Superior temporal gyrus (tissue), 1 donor: ENCODE measurements around the gene TUBG1.
"Not testable (repeated sequence)": the region's sequence is repeated elsewhere in the genome, so short reads cannot be mapped to it uniquely, and the experiment has no call there.

Source experiments
- DNase-seq: peaks from one replicate; pipeline ENCODE4 v3.0.0-alpha.2; 2016; ENCODE audit errors: extremely low spot score

TUBG1 gene

DNA sequence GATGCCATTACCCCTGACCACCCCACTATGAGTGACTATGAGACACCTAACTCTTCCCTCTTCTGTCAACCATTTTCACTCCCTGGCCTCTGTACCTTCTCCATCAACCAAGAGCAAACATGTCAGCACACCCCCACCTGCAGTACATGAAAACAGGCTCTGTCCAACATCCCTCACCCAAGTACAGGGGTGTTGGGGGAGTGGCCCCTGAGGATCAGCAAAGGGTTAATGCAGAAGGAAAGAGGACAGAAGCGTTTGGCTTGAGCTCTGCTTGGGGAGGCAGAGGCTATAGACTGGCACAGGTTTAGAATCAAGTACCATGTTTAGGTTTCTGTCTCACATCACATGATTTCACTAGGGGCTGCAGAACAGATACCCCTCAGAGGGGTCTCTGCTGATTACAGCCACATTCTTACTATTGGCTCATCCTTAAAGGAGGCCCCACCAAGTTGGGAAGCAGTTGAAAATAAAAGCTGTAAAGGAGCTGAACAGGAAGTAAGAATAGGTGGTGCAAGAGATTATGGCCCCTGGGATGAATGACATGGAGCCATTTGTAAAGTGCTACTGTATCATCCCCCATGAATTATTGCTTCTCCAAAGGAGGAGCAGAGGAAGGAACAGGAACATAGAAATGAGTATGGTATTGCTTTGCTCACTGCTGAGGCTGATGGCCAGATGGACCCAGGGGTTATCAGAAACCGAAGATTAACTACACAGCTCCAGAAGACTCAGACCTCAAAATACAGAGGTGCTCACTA, 29.5 kb upstream of the TUBG1 start:
- no peak for DNase-seq

DNA sequence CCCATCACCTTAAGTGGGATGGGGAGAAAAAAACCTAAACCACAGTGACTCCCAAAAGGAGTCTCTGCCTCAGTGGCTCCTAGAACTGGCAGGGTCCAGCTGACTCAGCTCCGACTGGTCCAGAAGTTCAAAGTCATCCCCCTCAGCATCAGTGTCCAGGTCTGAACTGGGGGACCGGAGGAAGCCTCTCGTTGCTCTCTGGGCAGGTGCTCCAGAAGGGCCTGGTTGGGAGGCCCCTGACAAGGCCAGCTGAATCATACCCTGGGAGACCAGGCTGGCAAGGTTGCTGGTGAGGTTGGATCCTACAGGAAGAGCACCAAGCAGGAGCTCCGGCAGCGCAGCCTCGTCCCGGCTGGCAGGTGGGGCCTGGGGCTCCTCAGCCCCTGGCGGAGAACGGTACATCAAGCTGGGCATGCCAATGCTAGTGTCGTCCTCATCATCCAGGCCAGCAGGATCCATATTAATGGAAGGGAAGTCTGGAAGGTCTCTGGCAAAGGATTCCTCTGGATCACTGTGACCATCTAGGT, 27.7 kb upstream of the TUBG1 start:
- DNase-seq: no peak

DNA sequence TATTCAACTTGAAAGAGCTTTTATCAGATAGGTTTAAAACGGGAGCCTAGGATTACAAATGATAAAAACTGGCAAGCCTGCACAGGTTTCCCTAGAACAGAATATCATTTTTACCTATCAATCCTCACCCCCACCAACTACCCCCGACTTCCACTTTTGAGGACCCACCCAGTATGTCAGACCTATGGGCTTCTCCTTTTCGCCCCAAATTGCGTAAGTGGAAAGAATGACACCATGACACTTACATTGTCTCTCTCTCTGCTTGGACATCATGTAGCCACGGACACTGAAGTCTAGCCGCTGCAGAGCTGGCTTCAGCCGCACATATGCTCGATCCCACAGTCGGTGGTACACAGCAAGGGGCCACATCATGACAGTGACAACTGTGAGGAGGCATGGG, 24.6 kb upstream of the TUBG1 start:
- no peak for DNase-seq

DNA sequence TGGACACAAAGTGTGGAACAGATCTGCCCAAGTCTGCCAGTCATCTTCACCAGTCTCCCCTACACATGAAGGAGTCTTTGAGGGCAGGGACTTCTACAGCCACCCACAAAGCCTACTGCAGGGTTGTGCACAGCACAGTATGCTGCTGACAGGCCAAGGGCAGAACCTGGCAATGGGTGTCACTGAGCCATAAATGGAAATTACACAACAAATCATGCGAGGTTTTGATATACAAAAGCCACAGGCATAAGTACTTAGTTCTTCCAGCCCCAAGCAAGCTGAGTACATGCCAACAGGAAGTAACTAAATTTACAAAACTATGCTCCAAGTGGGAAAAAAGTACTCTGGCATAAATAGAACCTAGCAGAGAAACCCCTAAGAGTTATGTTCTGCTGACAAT, 24.1 kb upstream of the TUBG1 start:
- DNase-seq: no peak

DNA sequence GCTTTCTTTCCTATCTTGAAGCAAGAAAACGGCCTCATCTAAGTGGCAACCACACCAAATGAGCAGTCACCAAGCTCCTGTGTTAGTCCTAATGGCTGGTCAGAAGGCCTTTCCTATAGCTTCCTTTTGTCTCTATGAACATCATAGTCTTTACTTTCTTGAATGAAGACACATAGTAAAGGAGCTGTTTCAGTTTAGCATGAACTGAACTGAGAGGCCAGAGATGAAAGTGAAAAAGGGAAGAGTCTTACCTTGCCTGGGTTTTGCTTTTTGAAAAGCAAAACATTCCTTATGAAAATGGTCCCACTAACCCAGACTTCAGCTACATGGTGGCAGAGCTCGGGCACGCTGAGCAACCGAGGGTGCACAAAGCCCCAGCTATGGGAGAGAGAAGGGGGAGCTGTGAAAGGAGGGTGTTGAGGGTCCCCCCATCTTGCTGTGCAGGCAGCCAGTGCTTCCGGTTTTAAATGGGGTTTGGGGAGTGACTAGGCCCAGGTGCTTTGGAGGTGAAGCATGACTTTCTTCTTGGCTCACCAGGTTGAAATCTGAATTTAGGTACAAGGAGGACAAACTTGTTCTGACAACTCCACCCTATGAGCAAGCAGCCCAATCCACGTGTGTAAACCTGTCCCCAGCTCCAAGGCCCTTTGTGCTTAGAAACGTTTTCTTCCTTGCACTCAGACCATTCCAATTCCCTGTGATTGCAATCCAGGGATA, 22.8 kb upstream of the TUBG1 start:
- no peak for DNase-seq

DNA sequence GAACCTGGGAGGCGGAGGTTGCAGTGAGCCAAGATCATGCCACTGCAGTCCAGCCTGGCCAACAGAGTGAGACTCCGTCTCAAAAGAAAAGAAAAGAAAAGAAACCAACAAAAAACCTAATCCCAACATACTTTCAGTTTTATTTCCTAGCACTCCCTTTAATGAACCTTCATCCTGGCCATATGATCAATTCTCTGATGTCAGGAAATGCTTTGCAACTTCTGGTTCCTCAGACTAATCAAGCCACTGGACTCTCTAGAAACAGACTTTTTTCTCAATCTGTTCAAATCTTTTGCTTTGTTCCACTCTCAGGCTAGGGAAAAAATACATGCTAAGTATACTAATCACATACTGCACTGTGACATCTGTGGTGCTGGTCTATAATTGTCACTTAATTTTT, 18.6 kb upstream of the TUBG1 start:
- DNase-seq: no peak

DNA sequence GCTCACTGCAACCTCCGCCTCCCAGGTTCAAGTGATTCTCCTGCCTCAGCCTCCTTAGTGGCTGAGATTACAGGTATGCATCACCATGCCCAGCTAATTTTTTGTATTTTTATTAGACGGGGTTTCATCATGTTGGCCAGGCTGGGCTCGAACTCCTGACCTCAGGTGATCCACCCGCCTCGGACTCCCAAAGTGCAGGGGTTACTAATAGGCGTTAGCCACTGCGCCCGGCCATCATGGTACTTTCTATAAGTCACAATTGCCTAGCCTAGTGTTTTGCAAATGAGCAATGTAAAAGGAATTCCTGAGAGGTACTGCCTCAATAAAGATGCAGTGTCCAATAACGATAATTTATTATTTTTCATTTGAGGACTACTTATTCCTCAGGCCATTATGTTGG, 18.1 kb upstream of the TUBG1 start:
- DNase-seq: no peak

DNA sequence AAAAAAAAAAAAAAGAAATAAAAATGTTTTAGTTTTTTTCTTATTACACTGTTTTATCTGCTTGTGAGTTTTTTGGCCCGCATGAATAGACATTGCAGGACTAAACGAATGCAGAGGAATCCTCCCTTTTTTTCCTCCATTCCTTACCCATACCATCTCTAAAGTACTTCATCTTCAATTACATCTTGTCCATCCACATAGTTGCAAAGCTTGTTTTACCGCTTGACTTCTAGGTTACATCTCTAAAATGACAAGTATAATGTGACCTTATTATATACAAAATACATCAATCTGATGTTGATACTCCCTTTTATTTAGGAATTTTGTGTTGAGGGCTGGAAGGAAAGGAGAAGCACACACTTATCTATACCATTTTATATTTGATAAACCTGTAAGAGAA, 13.1 kb upstream of the TUBG1 start:
- DNase-seq: no peak

DNA sequence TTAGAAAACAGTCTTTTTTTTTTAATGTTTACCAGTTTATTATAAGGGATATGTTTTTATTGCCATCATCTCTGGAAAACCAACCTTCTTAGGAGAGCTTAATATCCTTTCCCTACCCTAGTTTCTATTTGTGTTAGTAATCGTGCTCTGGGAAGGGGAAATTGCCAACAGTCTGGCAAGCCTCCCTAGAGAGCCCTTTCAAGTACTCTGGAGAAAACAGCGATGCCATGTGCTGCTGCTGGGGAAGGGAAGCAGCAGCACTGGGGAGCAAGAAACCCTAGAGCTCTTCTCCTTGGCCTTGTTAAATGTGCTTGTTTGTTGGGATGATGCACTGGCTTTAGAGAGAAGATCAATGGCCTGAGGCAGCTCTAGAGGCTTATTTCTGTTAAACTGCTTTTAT, 10.6 kb upstream of the TUBG1 start:
- no peak for DNase-seq

DNA sequence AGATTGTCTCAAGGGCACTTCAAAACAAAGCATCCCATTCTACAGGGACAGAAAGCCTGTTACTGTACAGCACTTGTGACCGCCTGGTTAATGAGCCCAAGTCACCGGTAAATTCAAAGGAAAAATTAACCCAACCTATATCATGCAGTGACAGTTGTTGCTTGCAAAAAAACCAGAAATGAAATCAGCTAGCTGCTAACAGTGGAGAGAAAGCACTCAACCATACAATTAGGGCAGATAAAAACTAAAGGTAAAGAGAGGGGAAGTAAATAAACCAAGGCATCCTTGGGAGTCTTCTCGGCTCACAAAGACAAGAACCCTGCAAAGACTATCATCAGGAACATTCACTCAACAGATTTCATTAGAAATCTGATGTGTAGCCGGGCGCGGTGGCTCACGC, 6.2 kb upstream of the TUBG1 start:
- no peak for DNase-seq

DNA sequence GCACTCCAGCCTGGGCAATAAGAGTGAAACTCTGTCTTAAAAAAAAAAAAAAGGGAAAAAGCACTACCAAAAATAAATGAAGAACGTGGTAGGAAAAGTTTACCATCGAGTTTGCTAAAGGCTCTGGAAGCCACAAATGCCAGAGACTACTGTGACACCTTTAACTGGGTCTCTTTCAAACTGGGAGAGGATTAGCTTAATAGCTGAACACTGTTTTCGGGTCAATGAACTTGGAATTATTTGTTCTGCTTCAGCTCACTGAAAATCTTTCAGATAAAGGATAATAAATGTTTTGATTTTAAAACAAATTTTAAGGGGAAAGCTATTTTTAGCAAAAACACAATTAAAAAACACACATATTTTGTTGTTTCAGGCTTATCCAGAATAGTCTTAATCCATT, 1.7 kb upstream of the TUBG1 start:
- no peak for DNase-seq

DNA sequence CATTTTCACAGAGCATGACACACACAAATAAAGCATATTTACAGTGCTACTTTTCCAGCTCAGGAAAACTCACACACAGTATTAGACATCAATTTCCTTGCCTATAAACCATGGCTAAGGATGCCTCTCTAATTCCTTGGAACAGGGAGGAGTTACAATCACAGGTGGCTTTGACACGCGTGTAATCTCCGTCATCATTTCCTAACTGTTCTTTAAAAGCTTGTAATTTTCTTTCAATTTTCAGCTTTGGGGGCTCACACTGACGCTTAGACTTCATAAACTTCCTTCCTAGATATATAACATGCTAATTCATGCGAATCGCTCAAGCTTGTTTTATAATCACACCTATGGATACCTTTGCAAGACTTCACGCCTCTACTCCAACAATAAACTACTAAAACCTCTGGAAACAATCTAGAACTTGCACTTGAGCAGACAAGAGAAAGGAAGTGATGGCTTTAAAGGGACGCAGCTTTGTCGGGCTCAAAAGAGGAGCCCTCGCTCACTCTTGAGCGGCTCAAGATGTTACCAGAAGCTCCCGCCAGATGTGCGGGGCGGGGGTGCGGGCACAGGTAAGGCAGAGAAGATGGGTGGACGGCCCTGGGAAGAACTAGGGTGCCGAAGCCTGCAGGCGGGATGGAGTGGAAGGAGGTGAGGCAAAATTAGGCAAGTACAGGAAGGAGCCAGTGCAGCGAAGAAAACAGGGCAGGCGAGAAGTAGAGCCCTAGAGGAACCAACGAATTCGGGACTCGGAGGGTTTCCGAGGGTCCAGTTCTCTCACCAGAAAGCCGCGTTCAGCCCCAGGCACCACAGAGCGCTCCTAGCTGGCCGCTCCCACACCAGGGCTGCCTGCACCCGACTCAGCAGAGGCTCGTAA, 940 bp upstream of the TUBG1 start:
- DNase-seq: peak; percentile 21

DNA sequence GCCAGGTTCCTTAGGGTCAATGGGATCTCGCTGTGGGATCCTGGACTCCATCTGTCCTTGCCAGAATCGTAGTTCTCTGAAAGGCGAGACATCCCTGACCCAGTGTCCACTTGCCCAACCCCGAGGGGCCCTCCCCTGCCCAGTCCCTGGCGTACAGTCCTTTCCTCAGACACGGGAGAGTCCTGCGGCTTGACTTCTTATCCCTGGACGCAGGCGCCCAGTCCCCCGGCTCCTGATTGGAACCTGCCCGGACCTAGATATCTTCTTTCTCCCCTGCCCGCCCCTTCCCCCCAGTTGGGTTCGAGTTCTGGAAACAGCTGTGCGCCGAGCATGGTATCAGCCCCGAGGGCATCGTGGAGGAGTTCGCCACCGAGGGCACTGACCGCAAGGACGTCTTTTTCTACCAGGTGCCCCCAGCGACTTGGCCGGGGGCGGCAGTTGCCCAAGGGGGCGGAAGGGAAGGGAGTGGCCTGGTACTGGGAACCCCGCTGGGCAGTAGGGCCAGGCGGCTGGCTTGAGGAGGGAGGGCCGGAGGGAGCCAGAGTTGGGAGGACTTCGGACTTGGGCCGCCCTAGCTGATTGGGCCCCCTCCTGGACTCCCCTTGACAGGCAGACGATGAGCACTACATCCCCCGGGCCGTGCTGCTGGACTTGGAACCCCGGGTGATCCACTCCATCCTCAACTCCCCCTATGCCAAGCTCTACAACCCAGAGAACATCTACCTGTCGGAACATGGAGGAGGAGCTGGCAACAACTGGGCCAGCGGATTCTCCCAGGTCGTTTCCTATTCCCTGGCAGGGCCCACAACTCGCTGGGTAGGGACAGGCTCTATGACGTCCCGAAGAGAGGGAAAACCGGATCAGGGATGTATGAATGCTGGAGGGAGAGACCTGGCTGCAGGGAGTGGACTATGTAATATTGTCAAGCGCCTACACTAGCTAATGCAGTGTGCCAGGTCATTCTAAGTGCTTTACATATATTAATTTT, 625 bp downstream of the TUBG1 start:
- not testable (repeated sequence) for DNase-seq

DNA sequence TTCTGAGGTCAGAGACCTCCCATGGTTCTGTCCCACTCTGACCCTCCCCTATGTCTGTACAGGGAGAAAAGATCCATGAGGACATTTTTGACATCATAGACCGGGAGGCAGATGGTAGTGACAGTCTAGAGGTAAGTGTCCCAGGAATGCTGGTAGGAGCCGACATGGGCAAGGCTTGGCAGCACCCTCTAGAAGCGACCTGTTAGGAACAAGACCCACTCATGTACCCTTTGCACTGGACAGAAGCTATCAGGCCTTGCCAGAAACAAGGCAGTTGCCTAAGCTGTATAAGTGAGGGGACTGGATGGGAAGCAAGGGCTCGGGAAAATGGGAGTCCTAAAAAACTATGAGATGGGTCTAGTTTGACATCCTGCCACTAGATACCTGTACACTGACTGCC, 2.5 kb downstream of the TUBG1 start:
- no peak for DNase-seq

DNA sequence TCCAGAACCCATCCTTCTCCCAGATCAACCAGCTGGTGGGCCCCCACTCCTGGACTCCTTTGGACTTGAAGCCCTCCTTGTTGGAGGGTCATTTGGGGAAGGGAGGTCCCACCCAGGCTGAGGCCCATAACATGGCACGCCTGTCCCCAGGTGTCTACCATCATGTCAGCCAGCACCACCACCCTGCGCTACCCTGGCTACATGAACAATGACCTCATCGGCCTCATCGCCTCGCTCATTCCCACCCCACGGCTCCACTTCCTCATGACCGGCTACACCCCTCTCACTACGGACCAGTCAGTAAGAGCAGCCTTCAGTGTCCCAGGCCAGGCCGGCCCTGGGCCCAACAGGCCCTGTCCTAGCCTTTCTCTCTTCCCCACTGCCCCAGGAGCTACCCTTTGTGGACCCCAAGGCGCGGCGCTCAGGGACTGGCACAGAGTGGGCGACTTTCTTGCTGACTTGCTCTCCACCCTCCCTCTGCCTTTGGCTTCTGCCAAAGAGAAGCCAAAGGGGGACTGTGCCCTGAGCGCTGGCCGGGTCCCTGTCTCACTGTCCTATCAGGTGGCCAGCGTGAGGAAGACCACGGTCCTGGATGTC, 4.3 kb downstream of the TUBG1 start:
- DNase-seq: no peak

DNA sequence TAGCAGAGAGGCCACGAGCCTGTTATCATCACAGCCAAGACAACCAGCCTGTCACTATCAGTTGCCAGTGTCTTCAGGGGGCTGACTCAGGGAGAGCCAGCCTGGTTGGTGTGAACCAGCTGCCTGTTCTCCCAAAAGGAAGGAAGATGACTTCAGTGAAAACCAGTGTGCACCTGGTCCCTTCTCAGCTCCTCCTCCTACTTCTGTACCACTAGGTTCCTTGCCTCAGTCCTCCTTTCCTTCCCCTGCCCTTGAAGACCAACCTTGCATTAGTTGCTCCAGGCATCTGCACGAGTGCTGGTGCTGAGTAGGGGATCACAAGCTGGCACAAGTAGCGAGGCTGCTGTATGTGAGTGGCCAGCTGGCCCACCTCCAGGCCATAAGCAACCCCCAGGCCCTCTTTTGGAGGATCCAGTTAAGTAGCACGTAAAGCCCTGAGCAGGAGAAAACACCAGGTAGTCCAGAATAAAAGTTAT, 8.5 kb downstream of the TUBG1 start:
- DNase-seq: no peak

DNA sequence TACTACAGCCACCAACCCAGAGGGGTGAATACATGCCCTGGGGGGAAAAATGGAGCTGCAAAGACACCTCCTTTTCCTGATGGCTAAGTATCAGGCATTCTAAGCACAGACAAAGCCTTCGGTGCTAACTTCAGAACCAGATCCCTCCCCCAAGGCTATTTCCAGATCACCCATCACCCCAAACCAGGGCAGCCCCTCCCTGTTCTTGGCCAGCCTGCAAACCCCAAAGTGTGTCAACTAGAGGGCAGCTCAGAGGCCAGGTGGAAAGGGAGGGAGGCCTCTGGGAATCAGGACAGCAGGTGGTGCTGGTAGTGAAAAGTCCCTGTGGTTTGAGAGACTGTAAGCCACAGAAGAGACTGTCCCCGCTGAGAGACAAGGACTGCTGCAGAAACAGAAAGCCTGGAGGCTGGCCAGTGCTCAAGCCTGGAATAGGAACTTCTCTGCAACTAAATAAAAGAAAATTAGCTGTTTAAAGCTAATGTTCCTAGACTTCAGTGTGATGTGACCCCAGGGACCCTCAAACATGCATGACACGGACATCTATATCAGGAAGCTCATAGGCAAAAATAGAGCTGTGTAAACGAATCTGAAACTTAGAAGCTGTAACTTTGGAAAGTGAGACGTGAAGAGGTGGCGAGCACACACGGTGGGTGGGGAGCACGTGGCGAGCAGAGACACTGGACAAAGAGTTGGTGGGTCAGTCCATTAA, 9.1 kb downstream of the TUBG1 start:
- no peak for DNase-seq

DNA sequence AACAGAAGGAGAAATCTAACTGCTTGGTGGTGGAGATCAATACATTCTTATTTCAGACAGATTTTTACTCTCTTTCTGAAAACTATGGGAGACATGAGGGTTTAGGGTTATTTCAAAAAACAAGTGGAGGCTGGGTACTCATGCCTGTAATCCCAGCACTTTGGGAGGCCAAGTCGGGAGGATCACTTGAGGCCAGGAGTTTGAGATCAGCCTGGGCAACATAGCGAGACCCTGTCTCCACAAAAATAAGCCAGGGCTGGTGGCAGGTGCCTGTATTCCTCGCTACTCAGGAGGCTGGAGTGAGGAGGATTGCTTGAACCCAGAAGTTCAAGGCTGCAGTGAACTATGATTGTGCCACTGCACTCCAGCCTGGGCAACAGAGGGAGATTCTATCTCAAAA, 12.5 kb downstream of the TUBG1 start:
- not testable (repeated sequence) for DNase-seq

DNA sequence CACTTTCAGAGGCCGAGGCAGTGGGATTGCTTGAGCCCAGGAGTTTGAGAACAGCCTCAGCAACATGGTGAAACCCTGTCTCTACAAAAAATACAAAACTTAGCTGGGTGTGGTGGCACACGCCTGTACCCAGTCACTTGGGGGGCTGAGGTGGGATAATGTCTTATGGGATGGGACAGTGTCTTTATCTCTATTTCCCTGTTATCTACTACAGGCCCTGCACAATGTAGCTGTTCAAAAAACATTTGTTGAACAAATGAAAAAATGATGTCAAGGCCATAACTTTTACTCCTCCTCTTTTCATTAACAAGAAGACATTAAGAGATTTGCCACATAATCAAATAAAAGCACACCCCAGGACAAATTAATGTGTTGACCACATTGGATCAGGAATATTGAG, 13.8 kb downstream of the TUBG1 start:
- no peak for DNase-seq
